HG02763 (cell line): ENCODE data around the gene CEP95.
"Not testable (repeated sequence)": the region's sequence is repeated elsewhere in the genome, so short reads cannot be mapped to it uniquely, and the experiment has no call there.

Experiments
- ATAC-seq: cut with Tn5 transposase; IDR thresholded peaks from one replicate; pipeline ENCODE4 v1.9.1; 2021; ENCODE audit warnings: mild to moderate bottlenecking, moderate library complexity; ENCODE audit not compliant: unreplicated experiment

Gene CEP95

DNA sequence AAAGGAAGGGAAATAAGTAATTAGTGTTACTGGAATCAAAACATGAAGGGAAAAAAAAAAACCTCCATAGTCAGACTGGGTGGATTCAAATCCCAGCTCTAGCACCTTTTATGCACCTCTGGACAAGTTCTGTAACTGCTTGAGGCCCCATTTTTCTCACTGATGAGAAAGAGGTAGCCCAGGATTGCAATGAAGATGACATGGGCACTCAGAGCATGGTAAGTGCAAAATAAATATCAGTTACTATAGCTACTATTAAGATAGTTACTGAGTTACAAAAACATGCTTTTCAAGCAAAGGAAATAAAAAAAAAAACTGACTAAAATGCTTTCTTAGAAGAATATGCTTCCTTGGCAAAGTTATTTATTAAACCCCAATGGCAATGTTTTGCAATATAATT, 58.8 kb downstream of the CEP95 start:
- no peak for ATAC-seq

DNA sequence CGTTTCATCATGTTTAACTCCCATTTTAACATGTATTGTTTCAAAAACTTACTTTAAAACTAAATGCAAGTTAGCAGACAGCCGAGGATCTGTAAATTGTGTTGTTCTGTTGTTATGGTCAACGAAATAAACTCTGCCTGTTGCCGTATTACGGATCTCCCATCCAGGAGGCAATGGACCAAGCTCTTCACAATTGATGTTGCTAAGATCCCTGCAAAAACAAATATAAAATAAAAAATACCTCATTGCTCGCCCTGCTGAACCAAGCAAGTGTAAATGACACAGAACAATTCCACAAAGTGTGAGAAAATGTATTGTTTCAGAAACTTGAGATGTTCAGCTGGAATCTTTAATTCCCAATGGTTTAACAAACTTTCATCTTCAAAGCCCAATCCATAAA, 65.0 kb downstream of the CEP95 start:
- no peak for ATAC-seq

DNA sequence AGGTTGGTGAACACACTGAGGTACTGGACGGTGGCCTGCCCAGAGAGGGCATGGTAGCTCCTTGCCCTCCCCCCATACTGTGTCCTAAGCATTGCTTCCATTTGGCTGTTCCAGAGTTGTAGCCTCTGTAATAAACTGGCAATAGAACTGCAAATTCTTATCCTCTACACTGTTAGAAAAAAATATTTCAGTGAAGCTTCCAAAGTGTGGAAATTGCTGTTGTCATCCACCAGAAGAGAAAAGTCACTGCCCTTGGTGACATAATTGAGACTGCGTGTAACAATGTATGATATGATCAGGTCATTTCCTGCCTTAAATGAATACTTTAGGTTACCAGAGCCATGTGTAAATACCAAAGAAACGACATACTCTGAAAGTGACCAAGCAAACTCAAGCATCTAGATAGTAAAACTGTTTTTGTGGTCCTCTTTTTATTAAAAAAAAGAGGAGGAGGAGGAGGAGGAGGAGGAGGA, 65.9 kb downstream of the CEP95 start:
- no peak for ATAC-seq

DNA sequence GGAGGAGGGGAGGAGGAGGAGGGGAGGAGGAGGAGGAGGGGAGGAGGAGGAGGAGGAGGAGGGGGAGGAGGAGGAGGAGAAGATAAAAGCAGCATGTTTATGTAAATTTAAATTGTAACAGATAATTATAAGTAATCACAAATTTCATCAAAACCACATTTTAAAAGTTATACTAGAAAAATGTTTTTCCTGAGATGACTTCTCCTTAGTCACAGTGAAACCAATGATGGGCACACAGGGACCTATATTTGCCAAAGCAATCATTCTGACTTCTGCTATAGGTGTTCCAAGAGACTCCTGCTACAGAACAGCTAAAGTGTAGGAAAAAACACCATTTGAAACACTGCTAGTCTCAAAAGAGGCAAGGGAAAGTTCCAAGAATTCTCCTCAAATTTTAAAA, 66.4 kb downstream of the CEP95 start:
- ATAC-seq, result no peak

DNA sequence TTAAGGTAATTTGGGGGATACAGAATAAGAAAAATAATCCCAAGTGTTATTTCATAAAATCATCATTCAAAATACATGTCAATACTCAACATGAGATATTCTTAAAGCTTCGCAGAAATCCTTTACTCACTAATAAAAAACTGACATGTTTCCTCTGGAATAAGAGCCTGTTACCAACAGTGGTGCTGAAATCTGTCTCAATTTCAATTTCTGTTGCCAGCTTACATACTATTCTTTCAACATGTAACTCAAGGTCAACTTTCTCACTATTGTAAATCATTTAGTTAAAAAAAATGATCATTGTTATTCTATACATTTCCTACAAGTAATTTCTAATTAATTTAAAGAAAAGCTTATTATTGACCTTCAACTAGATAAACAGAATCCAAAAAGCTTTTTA, 67.9 kb downstream of the CEP95 start:
- ATAC-seq, result no peak

DNA sequence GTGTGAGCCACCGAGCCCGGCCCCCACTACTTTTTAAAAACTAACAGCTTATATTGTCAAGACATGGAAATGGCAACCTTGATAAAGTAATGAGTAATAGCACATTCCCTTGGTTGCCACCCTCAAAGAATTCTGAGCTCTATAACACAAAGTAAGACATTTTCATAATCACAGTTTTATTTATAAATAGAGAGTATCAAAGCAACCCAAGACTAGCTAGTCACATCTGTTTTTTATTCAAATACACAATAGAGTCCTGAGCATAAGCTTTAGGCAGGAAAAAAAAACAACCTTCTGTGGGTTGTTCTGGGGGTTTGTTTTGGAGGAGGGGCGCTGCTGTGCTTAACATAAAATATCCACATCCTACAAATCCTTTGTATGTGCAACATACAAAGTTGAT, 68.7 kb downstream of the CEP95 start:
- ATAC-seq, result no peak

DNA sequence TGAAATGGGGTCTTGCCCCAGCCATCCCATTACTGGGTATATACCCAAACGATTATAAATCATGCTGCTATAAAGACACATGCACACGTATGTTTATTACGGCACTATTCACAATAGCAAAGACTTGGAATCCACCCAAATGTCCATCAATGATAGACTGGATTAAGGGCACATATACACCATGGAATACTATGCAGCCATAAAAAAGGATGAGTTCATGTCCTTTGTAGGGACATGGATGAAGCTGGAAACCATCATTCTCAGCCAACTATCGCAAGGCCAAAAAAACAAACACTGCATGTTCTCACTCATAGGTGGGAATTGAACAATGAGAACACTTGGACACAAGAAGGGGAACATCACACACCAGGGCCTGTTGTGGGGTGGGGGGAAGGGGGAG, 70.2 kb downstream of the CEP95 start:
- ATAC-seq, result not testable (repeated sequence)

DNA sequence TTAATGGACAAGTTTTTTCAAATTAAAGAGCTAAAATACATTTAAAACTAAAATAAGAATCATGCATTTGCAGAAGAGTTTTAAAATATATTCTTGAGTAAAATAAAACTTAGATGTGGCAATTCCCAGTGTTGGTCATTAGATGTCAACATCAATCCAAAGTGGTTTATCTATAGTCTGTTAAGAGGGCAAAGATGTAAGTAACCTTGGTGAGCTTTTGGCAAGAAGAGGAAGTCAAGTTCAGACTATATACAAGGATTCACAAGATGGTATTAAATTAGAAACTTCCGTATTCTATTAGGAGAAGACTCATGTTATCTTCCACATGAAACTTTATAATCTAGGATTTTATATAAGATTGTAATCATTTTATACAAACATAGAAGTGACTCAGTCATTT, 73.1 kb downstream of the CEP95 start:
- ATAC-seq, result no peak

DNA sequence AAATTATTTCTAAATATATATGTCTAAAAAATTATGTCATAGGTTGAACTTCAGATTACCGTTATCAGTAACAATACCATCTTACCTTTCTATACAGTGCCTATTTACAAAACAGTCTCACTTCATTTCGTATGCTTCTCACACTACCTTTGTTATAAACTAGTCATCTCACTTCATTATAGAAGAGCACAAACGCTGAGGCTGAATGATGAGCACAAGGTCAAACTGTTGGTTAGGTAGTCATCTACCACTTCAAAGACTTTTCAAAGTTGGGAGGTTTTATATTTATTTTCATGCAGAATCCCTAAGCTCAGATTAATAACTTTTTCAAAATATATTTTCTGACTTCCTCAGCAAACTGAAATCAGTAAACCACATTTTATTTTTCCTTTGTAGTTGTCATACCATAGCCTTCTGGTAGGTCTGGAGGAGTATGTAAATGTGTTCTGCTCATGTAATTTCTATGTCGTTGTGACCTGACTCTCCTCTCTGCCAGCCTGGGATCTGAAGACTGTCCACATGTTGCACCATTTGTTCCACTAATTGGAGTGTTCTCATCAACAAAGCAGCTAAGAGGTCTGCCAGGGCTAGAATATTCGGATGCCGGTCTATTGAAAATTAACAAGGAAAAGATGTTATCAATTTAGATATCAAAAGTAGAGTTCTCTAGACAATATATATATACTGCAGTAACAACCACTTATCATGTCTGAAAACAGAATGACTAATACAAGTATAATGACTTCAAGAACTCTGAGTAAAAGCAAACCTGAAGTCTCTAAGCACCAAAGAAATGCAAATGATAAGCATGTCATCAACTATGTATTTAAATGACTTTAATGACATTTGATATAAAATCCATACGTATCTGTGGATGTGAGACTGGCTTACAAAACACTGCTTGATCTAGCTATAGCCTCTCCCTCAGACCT, 73.9 kb downstream of the CEP95 start:
- ATAC-seq, result no peak

DNA sequence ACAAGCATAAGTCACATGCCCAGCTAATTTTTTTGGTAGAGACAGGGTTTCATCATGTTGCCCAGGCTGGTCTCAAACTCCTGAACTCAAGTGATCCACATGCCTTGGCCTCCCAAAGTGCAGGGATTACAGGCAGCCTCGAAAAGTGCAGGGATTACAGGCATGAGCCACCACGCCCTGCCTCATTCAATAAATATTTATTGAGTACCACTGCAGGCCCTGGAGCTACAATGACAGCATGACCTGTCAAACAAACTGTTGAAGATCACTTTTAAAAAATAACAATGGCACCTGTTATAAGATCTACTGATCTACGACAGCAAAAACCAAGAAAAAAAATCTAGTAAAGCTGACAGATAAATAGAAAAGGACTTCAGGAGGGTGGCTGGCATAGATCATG, 76.3 kb downstream of the CEP95 start:
- no peak for ATAC-seq

DNA sequence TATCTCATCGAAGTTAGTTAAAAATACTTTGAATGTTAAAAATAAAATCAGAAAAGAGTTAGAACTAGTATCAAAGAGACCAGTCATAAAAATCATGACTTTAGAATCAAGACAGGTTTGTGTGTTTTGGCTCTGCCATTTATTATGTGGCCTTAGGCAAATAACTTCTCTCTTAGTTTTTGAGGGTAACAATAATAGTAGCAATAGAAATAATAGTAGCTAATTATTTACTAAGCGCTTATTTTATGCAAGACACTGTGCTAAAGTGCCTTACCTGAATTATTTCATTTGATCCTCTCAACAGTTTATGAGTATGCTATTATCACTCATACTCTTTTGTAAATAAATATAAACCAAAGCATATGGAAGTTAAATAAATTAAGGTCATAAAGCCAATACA, 78.4 kb downstream of the CEP95 start:
- ATAC-seq, result no peak
